Mucosa of gallbladder (tissue), 1 donor: Measurements from ENCODE around the gene SP2. TPM values are rescaled to one million over a fixed set of nuclear protein-coding genes. Genes with fewer than 3 reads are reported as not detected.

Source experiments
- DNase-seq: peaks from one replicate; pipeline ENCODE4 v3.0.0-alpha.2; 2020; ENCODE audit warnings: low spot score
- total RNA-seq: library from RNA; stranded (reverse); gene quantifications from one replicate; pipeline ENCODE4 v1.2.1, GENCODE V29; 2021
- donor health status: DM: no; HTN: no; CAD: no.

The SP2 gene
- total RNA-seq, 1 donor from 2014 or later: 17.4 TPM

GRCh38 chr17:47889734-47890529 is 6.1 kb upstream of the SP2 start:
- peak; percentile 90 for DNase-seq

- DNase-seq: no peak
Measured at GRCh38 chr17:47891545-47892088, 4.4 kb upstream of the SP2 start.

GRCh38 chr17:47894498-47895346 is 1.3 kb upstream of the SP2 start:
- no peak for DNase-seq

GRCh38 chr17:47895347-47895855 is 635 bp upstream of the SP2 start:
- no peak for DNase-seq

GRCh38 chr17:47896672-47897490 is 845 bp downstream of the SP2 start:
- DNase-seq: no peak

GRCh38 chr17:47897561-47897960 is 1.5 kb downstream of the SP2 start:
- no peak for DNase-seq

GRCh38 chr17:47898241-47898640 is 2.2 kb downstream of the SP2 start:
- no peak for DNase-seq

- DNase-seq: no peak
Measured at GRCh38 chr17:47899643-47900042, 3.6 kb downstream of the SP2 start.

- no peak for DNase-seq
Measured at GRCh38 chr17:47901423-47901822, 5.4 kb downstream of the SP2 start.

GRCh38 chr17:47902039-47902744 is 6.2 kb downstream of the SP2 start:
- no peak for DNase-seq

- DNase-seq: peak; percentile 66
Measured at GRCh38 chr17:47905221-47905733, 9.2 kb downstream of the SP2 start.

GRCh38 chr17:47906443-47906842 is 10.4 kb downstream of the SP2 start:
- no peak for DNase-seq

GRCh38 chr17:47907932-47908562 is 12.0 kb downstream of the SP2 start:
- DNase-seq: no peak

- no peak for DNase-seq
Measured at GRCh38 chr17:47913050-47913449, 17.0 kb downstream of the SP2 start.

GRCh38 chr17:47914306-47914948 is 18.4 kb downstream of the SP2 start:
- no peak for DNase-seq

GRCh38 chr17:47915776-47916398 is 19.9 kb downstream of the SP2 start:
- DNase-seq: no peak

- no peak for DNase-seq
Measured at GRCh38 chr17:47916489-47917208, 20.6 kb downstream of the SP2 start.

- DNase-seq: no peak
Measured at GRCh38 chr17:47917581-47917980, 21.5 kb downstream of the SP2 start.

GRCh38 chr17:47918006-47918405 is 22.0 kb downstream of the SP2 start:
- DNase-seq: no peak
